Loucy (cell line): ENCODE data around the gene SKAP2.

Source experiments
- H2AFZ ChIP-seq: fragments of 200-600 bp; sonication (generic); 2 replicates; pipeline ENCODE4 v1.6.0; 2016; ENCODE audit warnings: antibody characterized with exemption, mild to moderate bottlenecking, low read length, moderate library complexity
- H3F3A ChIP-seq: fragments of 200-600 bp; 2 replicates; pipeline ENCODE4 v1.6.0; 2016; ENCODE audit warnings: antibody characterized with exemption, low read depth, mild to moderate bottlenecking
- H3K27me3 ChIP-seq: fragments of 200-600 bp; sonication (generic); 2 replicates; pipeline ENCODE4 v1.6.1; 2014; ENCODE audit warnings: low read length, mild to moderate bottlenecking; ENCODE audit not compliant: insufficient read depth, poor library complexity, severe bottlenecking
- H3K36me3 ChIP-seq: fragments of 200-600 bp; sonication (generic); 2 replicates; pipeline ENCODE4 v1.6.1; 2016; ENCODE audit warnings: low read length; ENCODE audit not compliant: insufficient read depth
- H3K4me1 ChIP-seq: fragments of 200-600 bp; sonication (generic); 2 replicates; pipeline ENCODE4 v1.5.1; 2014; ENCODE audit warnings: low read length, mild to moderate bottlenecking; ENCODE audit not compliant: insufficient read depth, poor library complexity, severe bottlenecking
- H3K4me2 ChIP-seq: fragments of 200-600 bp; sonication (generic); 2 replicates; pipeline ENCODE4 v1.6.0; 2014; ENCODE audit warnings: antibody characterized with exemption, low read length, low read depth, mild to moderate bottlenecking; ENCODE audit not compliant: poor library complexity, severe bottlenecking
- H3K4me3 ChIP-seq: fragments of 200-600 bp; sonication (generic); 2 replicates; pipeline ENCODE4 v1.5.1; 2014; ENCODE audit warnings: low read length, mild to moderate bottlenecking, mixed read lengths; ENCODE audit not compliant: poor library complexity, severe bottlenecking
- H3K79me2 ChIP-seq: fragments of 200-600 bp; sonication (generic); 2 replicates; pipeline ENCODE4 v1.6.1; 2014; ENCODE audit warnings: low read length; ENCODE audit not compliant: insufficient read depth
- H3K9ac ChIP-seq: fragments of 200-600 bp; sonication (generic); 2 replicates; pipeline ENCODE4 v1.6.0; 2014; ENCODE audit warnings: mild to moderate bottlenecking, low read depth, low read length, moderate library complexity; ENCODE audit not compliant: poor library complexity, severe bottlenecking
- H3K9me2 ChIP-seq: fragments of 200-600 bp; sonication (generic); replicated peaks from 2 replicates; pipeline ENCODE4 v1.6.1; 2016; ENCODE audit warnings: low read depth, low read length, mixed read lengths
- H3K9me3 ChIP-seq: fragments of 200-600 bp; sonication (generic); 2 replicates; pipeline ENCODE4 v1.6.1; 2014; ENCODE audit warnings: mild to moderate bottlenecking, antibody characterized with exemption, low read length, low read depth; ENCODE audit not compliant: insufficient read depth
- H4K20me1 ChIP-seq: fragments of 200-600 bp; sonication (generic); 2 replicates; pipeline ENCODE4 v1.6.0; 2014; ENCODE audit warnings: antibody characterized with exemption, low read length, mild to moderate bottlenecking; ENCODE audit not compliant: insufficient read depth, poor library complexity, severe bottlenecking
- EZH2phosphoT487 ChIP-seq: fragments of 200-600 bp; IDR thresholded peaks from 2 replicates; pipeline ENCODE4 v1.6.1; 2018; ENCODE audit warnings: antibody characterized with exemption, mild to moderate bottlenecking, moderate library complexity, borderline replicate concordance
- TF ChIP-seq, protein P1 (sequence below): fragments of 200-600 bp; sonication (generic); conservative IDR thresholded peaks from 2 replicates; pipeline ENCODE4 v1.5.1; 2014; ENCODE audit warnings: mild to moderate bottlenecking, antibody characterized with exemption, low read length

Gene SKAP2

DNA sequence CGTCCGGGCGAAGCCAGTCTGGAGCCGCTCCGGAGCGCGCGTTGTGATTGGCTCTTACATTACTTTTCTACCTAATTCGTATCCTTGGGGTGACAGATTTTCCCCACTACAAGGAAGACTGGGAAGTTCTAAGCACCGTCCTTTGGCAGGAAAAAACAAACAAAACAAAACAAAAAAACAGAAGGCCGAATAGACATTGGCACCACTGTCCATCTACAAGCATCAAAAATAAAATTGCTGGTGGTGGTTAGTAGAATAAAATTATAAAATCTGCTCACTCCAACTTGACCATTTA, 651 bp upstream of the SKAP2 start:
- Histone ChIP-seq H3K4me3 (peak overlapping the region; percentile 95), H3K9me3 (no peaks in the 10 kb centered on the region), H3K36me3 (no peaks in the 10 kb centered on the region), H3K79me2 (peaks cover 43% of the 10 kb centered on the region), H3F3A (no peaks in the 10 kb centered on the region), H3K27me3 (no peaks in the 10 kb centered on the region), H3K9ac (peak overlapping the region; percentile 72), H3K4me1 (peaks cover 39% of the 10 kb centered on the region), H4K20me1 (no peaks in the 10 kb centered on the region), H3K4me2 (peak overlapping the region; percentile 78), H2AFZ (peak overlapping the region; percentile 90), H3K9me2 (no peaks in the 10 kb centered on the region)
- TF ChIP-seq, protein P1, sequence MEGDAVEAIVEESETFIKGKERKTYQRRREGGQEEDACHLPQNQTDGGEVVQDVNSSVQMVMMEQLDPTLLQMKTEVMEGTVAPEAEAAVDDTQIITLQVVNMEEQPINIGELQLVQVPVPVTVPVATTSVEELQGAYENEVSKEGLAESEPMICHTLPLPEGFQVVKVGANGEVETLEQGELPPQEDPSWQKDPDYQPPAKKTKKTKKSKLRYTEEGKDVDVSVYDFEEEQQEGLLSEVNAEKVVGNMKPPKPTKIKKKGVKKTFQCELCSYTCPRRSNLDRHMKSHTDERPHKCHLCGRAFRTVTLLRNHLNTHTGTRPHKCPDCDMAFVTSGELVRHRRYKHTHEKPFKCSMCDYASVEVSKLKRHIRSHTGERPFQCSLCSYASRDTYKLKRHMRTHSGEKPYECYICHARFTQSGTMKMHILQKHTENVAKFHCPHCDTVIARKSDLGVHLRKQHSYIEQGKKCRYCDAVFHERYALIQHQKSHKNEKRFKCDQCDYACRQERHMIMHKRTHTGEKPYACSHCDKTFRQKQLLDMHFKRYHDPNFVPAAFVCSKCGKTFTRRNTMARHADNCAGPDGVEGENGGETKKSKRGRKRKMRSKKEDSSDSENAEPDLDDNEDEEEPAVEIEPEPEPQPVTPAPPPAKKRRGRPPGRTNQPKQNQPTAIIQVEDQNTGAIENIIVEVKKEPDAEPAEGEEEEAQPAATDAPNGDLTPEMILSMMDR = no peak
- no peak for TF ChIP-seq EZH2phosphoT487

DNA sequence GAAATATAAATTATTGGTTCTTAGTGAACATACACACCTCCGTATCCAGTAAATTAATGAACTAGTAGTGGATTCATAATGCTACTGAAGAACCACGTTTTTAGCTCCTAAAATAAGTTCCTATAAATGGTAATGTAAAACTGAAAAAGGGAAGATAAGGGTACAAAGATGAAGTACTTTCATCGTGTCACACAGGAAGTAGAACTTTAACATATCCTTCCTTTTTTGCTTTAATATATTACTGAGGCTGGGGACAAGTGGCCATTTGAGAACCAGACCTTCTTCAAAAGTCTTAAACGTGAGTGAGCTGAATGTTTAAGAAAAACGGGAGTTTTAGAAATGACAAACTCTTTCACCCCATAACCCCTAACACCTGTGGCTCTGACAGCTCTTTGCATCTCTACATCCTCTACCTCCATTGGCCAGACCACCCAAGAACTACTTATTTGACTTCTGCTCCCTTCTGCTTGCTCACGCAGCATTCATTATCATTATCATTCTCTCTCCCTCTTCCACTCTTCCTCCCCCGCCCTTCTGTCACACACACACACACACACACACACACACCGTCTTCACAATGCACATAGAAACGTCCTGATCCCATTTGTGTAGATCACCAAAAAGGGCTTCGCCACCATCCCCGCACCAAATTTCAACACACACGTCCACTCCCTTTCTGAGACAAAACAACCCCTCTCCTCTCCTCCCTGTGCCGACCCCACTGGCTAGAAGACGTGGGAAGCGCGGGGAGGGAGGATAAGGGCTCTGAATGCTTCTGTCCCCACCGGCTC, 677 bp downstream of the SKAP2 start:
- peak overlapping the region; percentile 95 for H3K4me3 ChIP-seq
- H3K27me3 ChIP-seq = no peaks in the 10 kb centered on the region
- no peaks in the 10 kb centered on the region for H3K9me2 ChIP-seq
- peaks cover 51% of the 10 kb centered on the region for H3K4me1 ChIP-seq
- H3K79me2 ChIP-seq = peaks cover 56% of the 10 kb centered on the region
- H2AFZ ChIP-seq = peak overlapping the region; percentile 66
- TF ChIP-seq, protein P1 = no peak
- no peak for TF ChIP-seq EZH2phosphoT487
- peak overlapping the region; percentile 98 for H3K4me2 ChIP-seq
- no peaks in the 10 kb centered on the region for H3F3A ChIP-seq
- peak overlapping the region; percentile 87 for H3K9ac ChIP-seq
- H4K20me1 ChIP-seq = no peaks in the 10 kb centered on the region
- H3K9me3 ChIP-seq = no peaks in the 10 kb centered on the region
- no peaks in the 10 kb centered on the region for H3K36me3 ChIP-seq

DNA sequence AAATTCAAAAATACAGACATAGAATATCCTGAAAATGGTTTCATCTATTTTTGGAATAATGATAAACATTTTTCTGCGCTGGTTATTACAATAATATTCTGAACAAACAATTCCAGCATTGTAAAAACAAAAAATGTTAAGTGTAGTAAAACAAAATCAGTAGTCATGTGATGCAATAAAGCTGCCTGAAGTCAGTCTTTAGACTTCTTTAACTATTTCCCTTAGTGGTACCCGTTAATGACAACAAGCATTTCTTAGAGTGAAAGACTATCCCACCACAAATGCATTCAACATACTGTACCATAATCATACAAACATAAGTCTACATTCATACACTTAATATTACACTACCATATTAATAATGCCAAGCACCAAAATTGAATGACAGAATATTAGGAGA, 1.6 kb downstream of the SKAP2 start:
- Histone ChIP-seq H3K9ac (peak overlapping the region; percentile 87), H3K9me3 (no peaks in the 10 kb centered on the region), H3K27me3 (no peaks in the 10 kb centered on the region), H2AFZ (no peak overlapping the region), H3K36me3 (no peaks in the 10 kb centered on the region), H3K9me2 (no peaks in the 10 kb centered on the region), H3F3A (no peaks in the 10 kb centered on the region), H3K79me2 (peaks cover 65% of the 10 kb centered on the region), H3K4me2 (peak overlapping the region; percentile 98), H4K20me1 (no peaks in the 10 kb centered on the region), H3K4me1 (peaks cover 60% of the 10 kb centered on the region), H3K4me3 (peak overlapping the region; percentile 95)
- TF ChIP-seq EZH2phosphoT487 = no peak
- TF ChIP-seq, protein P1 = no peak
